Liver (tissue), 9 donors: Measurements from ENCODE around the gene TMEM163. TPM values are rescaled to one million over a fixed set of nuclear protein-coding genes. Genes with fewer than 3 reads are reported as not detected.

Experiments
- DNase-seq: peaks from one replicate; pipeline ENCODE4 v3.0.0-alpha.2; 2017; ENCODE audit warnings: low spot score
- H3K27ac ChIP-seq, 2 donors: one replicate each; pipeline ENCODE4 v1.7.0; 2013; ENCODE audit warnings: inconsistent platforms in 2 of 2, low read length in 2 of 2, control low read depth in 1 of 2, low read depth in 1 of 2, mild to moderate bottlenecking in 1 of 2
- H3K27me3 ChIP-seq, 4 donors: one replicate each; pipeline versions ENCODE4 v1.6.1 to v1.7.0; 2013; ENCODE audit warnings: low read length in 3 of 4, inconsistent platforms in 1 of 4, mild to moderate bottlenecking in 1 of 4, moderate library complexity in 1 of 4; ENCODE audit not compliant: control insufficient read depth in 4 of 4, insufficient read depth in 4 of 4
- H3K36me3 ChIP-seq, 4 donors: one replicate each; pipeline versions ENCODE4 v1.6.1 to v1.7.0; 2013; ENCODE audit warnings: low read length in 3 of 4, mild to moderate bottlenecking in 3 of 4, low read depth in 1 of 4, moderate library complexity in 1 of 4; ENCODE audit not compliant: control insufficient read depth in 4 of 4, insufficient read depth in 3 of 4
- H3K4me1 ChIP-seq, 4 donors: one replicate each; pipeline versions ENCODE4 v1.6.1 to v1.7.0; 2013; ENCODE audit warnings: low read length in 3 of 4, mild to moderate bottlenecking in 3 of 4, moderate library complexity in 1 of 4; ENCODE audit not compliant: control insufficient read depth in 4 of 4, insufficient read depth in 4 of 4
- H3K4me3 ChIP-seq, 3 donors: one replicate each; pipeline versions ENCODE4 v1.6.1 to v1.7.0; 2013; ENCODE audit warnings: low read length in 3 of 3, control low read depth in 1 of 3, low read depth in 1 of 3, mild to moderate bottlenecking in 1 of 3
- H3K9ac ChIP-seq, 2 donors: one replicate each; pipeline ENCODE4 v1.7.0; 2013; ENCODE audit warnings: low read length in 2 of 2, mild to moderate bottlenecking in 2 of 2, moderate library complexity in 2 of 2, control low read depth in 1 of 2, low read depth in 1 of 2
- H3K9me3 ChIP-seq, 4 donors: one replicate each; pipeline versions ENCODE4 v1.6.1 to v1.7.0; 2013; ENCODE audit warnings: low read length in 3 of 4; ENCODE audit not compliant: control insufficient read depth in 4 of 4
- ATF3 ChIP-seq: IDR thresholded peaks from 2 replicates; pipeline ENCODE4 v1.6.1; 2016; ENCODE audit warnings: antibody characterized with exemption
- CTCF ChIP-seq: fragments of 150-350 bp; IDR thresholded peaks from 2 replicates; pipeline ENCODE4 v1.5.1; 2017; ENCODE audit warnings: improper control_type of control experiment, low read depth, low read length; ENCODE audit not compliant: missing input control
- EGR1 ChIP-seq, 2 donors: IDR thresholded peaks; 2 replicates each; pipeline ENCODE4 v1.6.1; 2016 to 2018; ENCODE audit warnings: antibody characterized with exemption in 2 of 2, low read depth in 2 of 2
- FOXA1 ChIP-seq: IDR thresholded peaks from 2 replicates; pipeline ENCODE4 v1.6.1; 2016; ENCODE audit warnings: antibody characterized with exemption
- FOXA2 ChIP-seq: IDR thresholded peaks from 2 replicates; pipeline ENCODE4 v1.6.1; 2016; ENCODE audit warnings: antibody characterized with exemption
- GABPA ChIP-seq, 2 donors: IDR thresholded peaks in 1 of 2; conservative IDR thresholded peaks in 1 of 2; 2 replicates each; pipeline ENCODE4 v1.6.1; 2016; ENCODE audit warnings: antibody characterized with exemption in 2 of 2, mild to moderate bottlenecking in 1 of 2, moderate library complexity in 1 of 2
- HNF4A ChIP-seq, 2 donors: conservative IDR thresholded peaks; 2 replicates each; pipeline ENCODE4 v1.6.1; 2016; ENCODE audit warnings: antibody characterized with exemption in 2 of 2, mild to moderate bottlenecking in 2 of 2
- HNF4G ChIP-seq: IDR thresholded peaks from 2 replicates; pipeline ENCODE4 v1.6.1; 2016; ENCODE audit warnings: antibody characterized with exemption
- JUND ChIP-seq, 2 donors: IDR thresholded peaks; 2 replicates each; pipeline ENCODE4 v1.6.1; 2016; ENCODE audit warnings: antibody characterized with exemption in 2 of 2
- MAX ChIP-seq: IDR thresholded peaks from 2 replicates; pipeline ENCODE4 v1.6.1; 2016; ENCODE audit warnings: antibody characterized with exemption
- NR2F2 ChIP-seq: IDR thresholded peaks from 2 replicates; pipeline ENCODE4 v1.6.1; 2016; ENCODE audit warnings: antibody characterized with exemption
- RAD21 ChIP-seq, 2 donors: IDR thresholded peaks; 2 replicates each; pipeline ENCODE4 v1.6.1; 2016; ENCODE audit warnings: antibody characterized with exemption in 2 of 2, mild to moderate bottlenecking in 2 of 2
- REST ChIP-seq: IDR thresholded peaks from 2 replicates; pipeline ENCODE4 v1.6.1; 2016; ENCODE audit warnings: antibody characterized with exemption, mild to moderate bottlenecking
- RXRA ChIP-seq, 2 donors: IDR thresholded peaks; 2 replicates each; pipeline ENCODE4 v1.6.1; 2017 to 2018; ENCODE audit warnings: antibody characterized with exemption in 2 of 2, mild to moderate bottlenecking in 1 of 2
- SP1 ChIP-seq: IDR thresholded peaks from 2 replicates; pipeline ENCODE4 v1.6.1; 2018; ENCODE audit warnings: antibody characterized with exemption, mild to moderate bottlenecking
- TAF1 ChIP-seq: conservative IDR thresholded peaks from 2 replicates; pipeline ENCODE4 v1.6.1; 2016; ENCODE audit warnings: antibody characterized with exemption, mild to moderate bottlenecking
- YY1 ChIP-seq: IDR thresholded peaks from 2 replicates; pipeline ENCODE4 v1.6.1; 2016; ENCODE audit warnings: antibody characterized with exemption, mild to moderate bottlenecking
- ZBTB33 ChIP-seq: IDR thresholded peaks from 2 replicates; pipeline ENCODE4 v1.6.1; 2016; ENCODE audit warnings: antibody characterized with exemption
- WGBS: extraction: QIAGEN DNeasy Blood & Tissue Kit; methylation state at CpG from one replicate; pipeline ENCODE4 v1.1.7; 2013; 5-methylcytosine and 5-hydroxymethylcytosine counted together
- polyA plus RNA-seq, 2 donors: library from polyadenylated mRNA; stranded (reverse) in 1 of 2; unstranded in 1 of 2; fragments of 200-250 nt in 1 of 2; fragments of >200 nt in 1 of 2; fragmentation: Nextera tagmentation in 1 of 2; extraction: Ambion mirVana in 1 of 2; gene quantifications; one replicate each; pipeline versions ENCODE4 v1.2.1 to v1.2.3, GENCODE V29; 2013 to 2015
- total RNA-seq, 2 donors: library from RNA; depleted of rRNA; stranded (reverse); fragments of >200 nt; gene quantifications; one replicate each; pipeline ENCODE4 v1.2.3, GENCODE V29; 2014
- donor health status: healthy.
- donor health status: healthy.
- donor health status: healthy.
- donor health status: healthy.
- donor health status: healthy.

Gene TMEM163
- total and polyA plus RNA-seq, 4 donors: 0.08 to 0.48 (median 0.25) TPM

GRCh38 chr2:134682726-134683125, 36.1 kb downstream of the TMEM163 start:
- Histone ChIP-seq H3K27ac (no peak overlapping the region), H3K4me3 (no peak overlapping the region), H3K36me3 (no peaks in the 10 kb centered on the region), H3K4me1 (no peaks in the 10 kb centered on the region), H3K9ac (no peak overlapping the region), H3K9me3 (no peaks in the 10 kb centered on the region), H3K27me3 (no peaks in the 10 kb centered on the region)
- DNase-seq: no peak
- no peak for TF ChIP-seq EGR1 (IDR thresholded peaks at IDR 0.05; ENCODE audit: low read depth in 2 of 2)
- no peak for TF ChIP-seq FOXA1
- no peak for TF ChIP-seq REST
- no peak for TF ChIP-seq YY1
- no peak for TF ChIP-seq HNF4A (conservative IDR thresholded peaks at IDR 0.05)
- TF ChIP-seq GABPA (IDR thresholded peaks at IDR 0.05 in 1 of 2, conservative IDR thresholded peaks at IDR 0.05 in 1 of 2): no peak
- no peak for TF ChIP-seq JUND (IDR thresholded peaks at IDR 0.05)
- no peak for TF ChIP-seq TAF1
- TF ChIP-seq MAX: no peak
- TF ChIP-seq ZBTB33: no peak
- no peak for TF ChIP-seq FOXA2
- no peak for TF ChIP-seq HNF4G
- no peak for TF ChIP-seq SP1
- no peak for TF ChIP-seq NR2F2
- no peak for TF ChIP-seq RAD21 (IDR thresholded peaks at IDR 0.05)
- no peak for TF ChIP-seq CTCF
- no peak for TF ChIP-seq RXRA (IDR thresholded peaks at IDR 0.05)
- no peak for TF ChIP-seq ATF3
- 78% methylated on average over 3 of the region's 3 CpGs for WGBS

GRCh38 chr2:134681201-134681600, 37.6 kb downstream of the TMEM163 start:
- H3K27ac ChIP-seq: no peak overlapping the region
- 81% methylated on average over 8 of the region's 8 CpGs for WGBS
- no peaks in the 10 kb centered on the region for H3K27me3 ChIP-seq
- no peak overlapping the region for H3K9ac ChIP-seq
- H3K36me3 ChIP-seq: no peaks in the 10 kb centered on the region
- no peaks in the 10 kb centered on the region for H3K4me1 ChIP-seq
- no peak for DNase-seq
- no peak overlapping the region for H3K4me3 ChIP-seq
- no peaks in the 10 kb centered on the region for H3K9me3 ChIP-seq
- no peak for TF ChIP-seq ATF3
- TF ChIP-seq GABPA (IDR thresholded peaks at IDR 0.05 in 1 of 2, conservative IDR thresholded peaks at IDR 0.05 in 1 of 2): no peak
- TF ChIP-seq NR2F2: no peak
- no peak for TF ChIP-seq CTCF
- TF ChIP-seq HNF4G: no peak
- no peak for TF ChIP-seq RXRA (IDR thresholded peaks at IDR 0.05)
- TF ChIP-seq REST: no peak
- no peak for TF ChIP-seq TAF1
